ENCODE measurements around the gene CATSPER1.

DNA sequence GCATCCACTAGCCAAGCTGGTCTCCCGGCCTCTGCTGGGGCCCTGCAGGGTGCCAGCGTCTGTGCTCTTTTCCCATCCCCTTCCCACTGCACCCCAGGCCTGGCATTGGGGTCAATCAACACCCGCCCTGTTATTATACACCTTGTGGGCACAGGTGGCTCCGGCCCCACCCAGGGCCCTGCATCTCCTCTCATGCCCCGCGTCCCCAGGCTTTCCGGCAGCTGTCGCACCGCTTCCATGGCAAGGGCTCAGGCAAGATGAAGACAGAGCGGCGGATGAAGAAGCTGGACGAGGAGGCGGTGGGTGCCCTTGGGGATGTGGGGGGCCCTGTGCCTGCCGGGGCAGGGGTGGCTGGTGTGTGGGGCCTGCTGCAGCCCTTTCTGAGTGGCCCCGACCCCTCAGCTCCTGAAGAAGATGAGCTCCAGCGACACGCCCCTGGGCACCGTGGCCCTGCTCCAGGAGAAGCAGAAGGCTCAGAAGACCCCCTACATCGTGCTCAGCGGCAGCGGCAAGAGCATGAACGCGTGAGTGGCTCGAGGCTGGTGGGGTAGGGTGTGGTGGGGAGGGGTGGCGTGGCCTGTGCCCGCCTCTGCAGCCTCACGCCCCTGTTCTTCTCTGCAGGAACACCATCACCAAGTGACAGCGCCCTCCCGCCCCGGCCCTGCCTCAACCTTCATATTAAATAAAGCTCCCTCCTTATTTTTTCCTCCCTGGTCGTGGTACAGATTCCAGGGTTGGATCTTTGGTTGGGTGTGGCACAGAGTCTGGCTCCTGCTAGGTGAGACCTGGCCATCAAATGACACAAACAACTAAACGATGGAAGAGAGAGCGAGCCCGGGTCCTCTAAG, 47.7 kb downstream of the CATSPER1 start:
- TF ChIP-seq, protein P1, sequence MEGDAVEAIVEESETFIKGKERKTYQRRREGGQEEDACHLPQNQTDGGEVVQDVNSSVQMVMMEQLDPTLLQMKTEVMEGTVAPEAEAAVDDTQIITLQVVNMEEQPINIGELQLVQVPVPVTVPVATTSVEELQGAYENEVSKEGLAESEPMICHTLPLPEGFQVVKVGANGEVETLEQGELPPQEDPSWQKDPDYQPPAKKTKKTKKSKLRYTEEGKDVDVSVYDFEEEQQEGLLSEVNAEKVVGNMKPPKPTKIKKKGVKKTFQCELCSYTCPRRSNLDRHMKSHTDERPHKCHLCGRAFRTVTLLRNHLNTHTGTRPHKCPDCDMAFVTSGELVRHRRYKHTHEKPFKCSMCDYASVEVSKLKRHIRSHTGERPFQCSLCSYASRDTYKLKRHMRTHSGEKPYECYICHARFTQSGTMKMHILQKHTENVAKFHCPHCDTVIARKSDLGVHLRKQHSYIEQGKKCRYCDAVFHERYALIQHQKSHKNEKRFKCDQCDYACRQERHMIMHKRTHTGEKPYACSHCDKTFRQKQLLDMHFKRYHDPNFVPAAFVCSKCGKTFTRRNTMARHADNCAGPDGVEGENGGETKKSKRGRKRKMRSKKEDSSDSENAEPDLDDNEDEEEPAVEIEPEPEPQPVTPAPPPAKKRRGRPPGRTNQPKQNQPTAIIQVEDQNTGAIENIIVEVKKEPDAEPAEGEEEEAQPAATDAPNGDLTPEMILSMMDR (IDR thresholded peaks at IDR 0.05; ENCODE audit: low read depth, low read length): no peak
- TF ChIP-seq EZH2phosphoT487 (IDR thresholded peaks at IDR 0.05; ENCODE audit: low read depth): no peak
